H9 (cell line): Measurements from ENCODE around the gene IL1RL1. TPM values are rescaled to one million over a fixed set of nuclear protein-coding genes. Genes with fewer than 3 reads are reported as not detected.

Experiments used
- DNase-seq: peaks from one replicate; pipeline ENCODE4 v3.0.0-alpha.2; 2017
- H2AFZ ChIP-seq: one replicate; pipeline ENCODE4 v1.6.1; 2013; ENCODE audit warnings: mild to moderate bottlenecking, low read length, control low read depth, moderate library complexity
- H2AK5ac ChIP-seq: 2 replicates; pipeline ENCODE4 v1.6.1; 2013; ENCODE audit warnings: low read length, control low read depth, mixed read lengths; ENCODE audit not compliant: insufficient read length
- H2BK120ac ChIP-seq: one replicate; pipeline ENCODE4 v1.6.1; 2013; ENCODE audit warnings: low read depth, mild to moderate bottlenecking, low read length, control low read depth, inconsistent platforms; ENCODE audit not compliant: poor library complexity, severe bottlenecking
- H2BK12ac ChIP-seq: 2 replicates; pipeline ENCODE4 v1.6.1; 2013; ENCODE audit warnings: low read length, control low read depth, mixed read lengths, low read depth; ENCODE audit not compliant: insufficient read length
- H2BK15ac ChIP-seq: 2 replicates; pipeline ENCODE4 v1.6.1; 2013; ENCODE audit warnings: low read depth, low read length, control low read depth
- H2BK20ac ChIP-seq: one replicate; pipeline ENCODE4 v1.6.1; 2013; ENCODE audit warnings: low read depth, mild to moderate bottlenecking, low read length, control low read depth, inconsistent platforms; ENCODE audit not compliant: poor library complexity, severe bottlenecking
- H2BK5ac ChIP-seq: 2 replicates; pipeline ENCODE4 v1.6.1; 2013; ENCODE audit warnings: low read length, control low read depth, mixed read lengths; ENCODE audit not compliant: insufficient read length
- H3K14ac ChIP-seq: 2 replicates; pipeline ENCODE4 v1.6.1; 2013; ENCODE audit warnings: low read length, control low read depth; ENCODE audit not compliant: insufficient read depth
- H3K18ac ChIP-seq: 2 replicates; pipeline ENCODE4 v1.6.1; 2013; ENCODE audit warnings: low read depth, mild to moderate bottlenecking, mixed read lengths, low read length, control low read depth; ENCODE audit not compliant: insufficient read length
- H3K23ac ChIP-seq: 2 replicates; pipeline ENCODE4 v1.6.1; 2013; ENCODE audit warnings: low read length, control low read depth, mixed read lengths, low read depth; ENCODE audit not compliant: insufficient read length
- H3K23me2 ChIP-seq: 2 replicates; pipeline ENCODE4 v1.6.1; 2013; ENCODE audit warnings: low read depth, mild to moderate bottlenecking, mixed read lengths, low read length, control low read depth; ENCODE audit not compliant: insufficient read length, poor library complexity, severe bottlenecking
- H3K27ac ChIP-seq: 2 replicates; pipeline ENCODE4 v1.5.1; 2013; ENCODE audit warnings: low read length, control low read depth, mixed read lengths, low read depth; ENCODE audit not compliant: insufficient read length
- H3K27me3 ChIP-seq: 2 replicates; pipeline ENCODE4 v1.6.1; 2013; ENCODE audit warnings: low read length, control low read depth, inconsistent platforms; ENCODE audit not compliant: insufficient read depth
- H3K4ac ChIP-seq: 2 replicates; pipeline ENCODE4 v1.6.1; 2013; ENCODE audit warnings: low read depth, mild to moderate bottlenecking, control low read depth, inconsistent platforms, low read length, moderate library complexity
- H3K4me1 ChIP-seq: 2 replicates; pipeline ENCODE4 v1.6.1; 2013; ENCODE audit warnings: low read length, control low read depth, inconsistent platforms; ENCODE audit not compliant: insufficient read depth
- H3K4me2 ChIP-seq: 2 replicates; pipeline ENCODE4 v1.6.1; 2013; ENCODE audit warnings: low read length, control low read depth, mixed read lengths; ENCODE audit not compliant: insufficient read length, insufficient read depth
- H3K56ac ChIP-seq: 2 replicates; pipeline ENCODE4 v1.6.1; 2013; ENCODE audit warnings: low read depth, mild to moderate bottlenecking, mixed read lengths, low read length, control low read depth; ENCODE audit not compliant: insufficient read length
- H3K79me1 ChIP-seq: 2 replicates; pipeline ENCODE4 v1.6.1; 2013; ENCODE audit warnings: low read depth, mild to moderate bottlenecking, moderate library complexity, low read length, control low read depth, inconsistent platforms; ENCODE audit not compliant: insufficient read depth, poor library complexity, severe bottlenecking
- H3K79me2 ChIP-seq: 2 replicates; pipeline ENCODE4 v1.6.1; 2013; ENCODE audit warnings: low read length, control low read depth, inconsistent platforms; ENCODE audit not compliant: insufficient read depth
- H3K9ac ChIP-seq: 2 replicates; pipeline ENCODE4 v1.6.1; 2013; ENCODE audit warnings: low read length, control low read depth, mixed read lengths; ENCODE audit not compliant: insufficient read length; ENCODE audit errors: extremely low read depth
- H3K9me3 ChIP-seq: one replicate; pipeline ENCODE4 v1.6.1; 2013; ENCODE audit warnings: low read depth, low read length, inconsistent platforms; ENCODE audit not compliant: control insufficient read depth
- H3T11ph ChIP-seq: one replicate; pipeline ENCODE4 v1.6.1; 2013; ENCODE audit warnings: mild to moderate bottlenecking, low read length, control low read depth, inconsistent platforms
- H4K20me1 ChIP-seq: one replicate; pipeline ENCODE4 v1.6.1; 2013; ENCODE audit not compliant: control insufficient read depth, insufficient read length, insufficient read depth
- H4K5ac ChIP-seq: 2 replicates; pipeline ENCODE4 v1.6.1; 2013; ENCODE audit warnings: low read depth, mild to moderate bottlenecking, mixed read lengths, low read length, control low read depth; ENCODE audit not compliant: insufficient read length
- H4K8ac ChIP-seq: replicated peaks from 2 replicates; pipeline ENCODE4 v1.6.1; 2013; ENCODE audit warnings: low read length, control low read depth, mixed read lengths, low read depth; ENCODE audit not compliant: insufficient read length
- H4K91ac ChIP-seq: 2 replicates; pipeline ENCODE4 v1.6.1; 2013; ENCODE audit warnings: low read depth, mild to moderate bottlenecking, moderate library complexity, mixed read lengths, low read length, control low read depth; ENCODE audit not compliant: insufficient read length
- H3K27ac Mint-ChIP-seq, 3 experiments: 2 replicates in 2 of 3; 3 replicates in 1 of 3; pipeline ENCODE4 v1.8.0; 2020 to 2021; ENCODE audit warnings: mixed read lengths in 3 of 3, mild to moderate bottlenecking in 1 of 3, moderate library complexity in 1 of 3
- H3K27me3 Mint-ChIP-seq: 2 replicates; pipeline ENCODE4 v1.8.0; 2021; ENCODE audit warnings: low read depth, mild to moderate bottlenecking, moderate library complexity, mixed read lengths
- H3K36me3 Mint-ChIP-seq, 3 experiments: 2 replicates in 2 of 3; 3 replicates in 1 of 3; pipeline ENCODE4 v1.8.0; 2020 to 2021; ENCODE audit warnings: low read depth in 3 of 3, mixed read lengths in 3 of 3; ENCODE audit not compliant: insufficient read depth in 1 of 3
- H3K4me1 Mint-ChIP-seq, 2 experiments: 2 replicates each; pipeline ENCODE4 v1.8.0; 2020; ENCODE audit warnings: mixed read lengths in 2 of 2
- H3K4me3 Mint-ChIP-seq, 2 experiments: 2 replicates in 1 of 2; 3 replicates in 1 of 2; pipeline ENCODE4 v1.8.0; 2020 to 2021; ENCODE audit warnings: mild to moderate bottlenecking in 2 of 2, mixed read lengths in 2 of 2, moderate library complexity in 1 of 2
- H3K9me3 Mint-ChIP-seq, 2 experiments: 2 replicates in 1 of 2; 3 replicates in 1 of 2; pipeline ENCODE4 v1.8.0; 2020; ENCODE audit warnings: mild to moderate bottlenecking in 2 of 2, mixed read lengths in 2 of 2, moderate library complexity in 1 of 2
- WGBS: extraction: QIAGEN DNeasy Blood & Tissue Kit; methylation state at CpG from one replicate; pipeline ENCODE4 v1.1.7; 2013; ENCODE audit warnings: missing lambda C conversion rate, low lambda C conversion rate, mixed read lengths; ENCODE audit not compliant: insufficient read length; ENCODE audit errors: extremely low coverage; 5-methylcytosine and 5-hydroxymethylcytosine counted together
- total RNA-seq: library from RNA; stranded (reverse); gene quantifications from 2 replicates; pipeline ENCODE4 v1.2.1, GENCODE V29; 2021
- TF ChIP-seq, protein P1 (sequence below): fragments of 200-600 bp; sonication (generic); conservative IDR thresholded peaks from 3 replicates; pipeline ENCODE4 v1.8.0; 2021; ENCODE audit warnings: antibody characterized with exemption, mild to moderate bottlenecking

IL1RL1 gene
- total RNA-seq, 1 experiment from 2014 or later: not detected

DNA sequence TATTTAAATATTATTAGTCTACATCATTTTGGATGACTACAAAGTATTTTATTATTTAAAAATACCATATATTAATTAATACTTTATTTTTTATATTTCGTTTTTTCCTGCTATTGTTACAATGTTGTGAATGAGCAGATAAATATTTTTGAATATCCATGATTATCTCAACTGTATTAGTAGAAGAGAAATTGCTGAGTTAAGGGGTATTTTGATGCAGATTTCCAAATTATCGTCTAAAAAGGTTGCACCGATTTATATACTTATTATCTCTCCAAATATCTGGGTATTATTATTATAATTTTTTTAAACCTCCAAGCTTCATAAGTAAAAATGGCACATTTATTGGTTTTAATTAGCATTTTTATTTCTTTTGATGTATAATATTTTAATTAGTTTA, 8.9 kb upstream of the IL1RL1 start:
- no peak overlapping the region for H2BK5ac ChIP-seq
- no peaks in the 10 kb centered on the region for H3K79me1 ChIP-seq
- H3K27me3 ChIP-seq: no peaks in the 10 kb centered on the region
- H2BK20ac ChIP-seq: no peak overlapping the region
- H3K4me1 ChIP-seq: 0 out of 2 replicates have a peak, but pooled peaks cover 2% of the 10 kb centered on the region
- H3K79me2 ChIP-seq: no peaks in the 10 kb centered on the region
- no peak overlapping the region for H3K18ac ChIP-seq
- Mint-ChIP-seq H3K9me3 (no peaks in the 10 kb centered on the region), H3K27me3 (peaks cover 2% of the 10 kb centered on the region), H3K36me3 (no peaks in the 10 kb centered on the region), H3K4me3 (no peak overlapping the region), H3K27ac (no peak overlapping the region), H3K4me1 (peaks cover 0 to 3% of the 10 kb centered on the region in 2 experiments; a peak in 1 of 4 replicates)
- H3K23me2 ChIP-seq: no peaks in the 10 kb centered on the region
- no peak overlapping the region for H3K27ac ChIP-seq
- WGBS: no CpG with 5 or more reads among the region's 3 CpGs
- no peak overlapping the region for H2AFZ ChIP-seq
- H2BK15ac ChIP-seq: no peak overlapping the region
- H4K20me1 ChIP-seq: no peaks in the 10 kb centered on the region
- no peak overlapping the region for H3K23ac ChIP-seq
- H4K8ac ChIP-seq: no peak overlapping the region
- no peak overlapping the region for H3K56ac ChIP-seq
- TF ChIP-seq, protein P1, sequence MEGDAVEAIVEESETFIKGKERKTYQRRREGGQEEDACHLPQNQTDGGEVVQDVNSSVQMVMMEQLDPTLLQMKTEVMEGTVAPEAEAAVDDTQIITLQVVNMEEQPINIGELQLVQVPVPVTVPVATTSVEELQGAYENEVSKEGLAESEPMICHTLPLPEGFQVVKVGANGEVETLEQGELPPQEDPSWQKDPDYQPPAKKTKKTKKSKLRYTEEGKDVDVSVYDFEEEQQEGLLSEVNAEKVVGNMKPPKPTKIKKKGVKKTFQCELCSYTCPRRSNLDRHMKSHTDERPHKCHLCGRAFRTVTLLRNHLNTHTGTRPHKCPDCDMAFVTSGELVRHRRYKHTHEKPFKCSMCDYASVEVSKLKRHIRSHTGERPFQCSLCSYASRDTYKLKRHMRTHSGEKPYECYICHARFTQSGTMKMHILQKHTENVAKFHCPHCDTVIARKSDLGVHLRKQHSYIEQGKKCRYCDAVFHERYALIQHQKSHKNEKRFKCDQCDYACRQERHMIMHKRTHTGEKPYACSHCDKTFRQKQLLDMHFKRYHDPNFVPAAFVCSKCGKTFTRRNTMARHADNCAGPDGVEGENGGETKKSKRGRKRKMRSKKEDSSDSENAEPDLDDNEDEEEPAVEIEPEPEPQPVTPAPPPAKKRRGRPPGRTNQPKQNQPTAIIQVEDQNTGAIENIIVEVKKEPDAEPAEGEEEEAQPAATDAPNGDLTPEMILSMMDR: no peak
- no peak overlapping the region for H3K9ac ChIP-seq
- no peak overlapping the region for H2BK120ac ChIP-seq
- no peak overlapping the region for H4K91ac ChIP-seq
- no peak for DNase-seq
- no peak overlapping the region for H3T11ph ChIP-seq
- no peak overlapping the region for H3K4ac ChIP-seq
- H4K5ac ChIP-seq: no peak overlapping the region
- H3K9me3 ChIP-seq: no peaks in the 10 kb centered on the region
- H2BK12ac ChIP-seq: no peak overlapping the region
- H2AK5ac ChIP-seq: no peak overlapping the region
- H3K14ac ChIP-seq: no peak overlapping the region
- H3K4me2 ChIP-seq: no peak overlapping the region
